ENCODE measurements around the gene DPEP3.
"Not testable (repeated sequence)": the region's sequence is repeated elsewhere in the genome, so short reads cannot be mapped to it uniquely, and the experiment has no call there.

Gene DPEP3

DNA sequence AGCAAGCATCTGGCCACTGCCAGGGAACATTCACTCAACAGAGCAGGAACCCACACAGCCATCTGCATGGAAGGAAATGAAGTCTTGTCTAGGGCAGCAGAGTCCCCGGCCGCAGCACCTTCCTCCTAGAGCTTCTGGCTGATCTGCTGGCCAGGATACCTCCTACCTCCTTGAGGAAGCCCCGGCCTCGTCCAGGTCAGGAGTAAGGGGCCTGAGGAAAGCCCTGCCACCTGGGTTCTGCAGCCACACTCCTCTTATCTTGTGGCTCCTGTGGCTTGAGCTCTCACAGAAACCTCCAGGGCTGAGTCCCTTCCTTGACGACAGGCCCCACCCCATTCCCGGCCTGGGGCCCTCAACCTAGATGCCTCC, 13.7 kb upstream of the DPEP3 start:
- DNase-seq (ENCODE audit: low read depth, low spot score): not testable (repeated sequence)

DNA sequence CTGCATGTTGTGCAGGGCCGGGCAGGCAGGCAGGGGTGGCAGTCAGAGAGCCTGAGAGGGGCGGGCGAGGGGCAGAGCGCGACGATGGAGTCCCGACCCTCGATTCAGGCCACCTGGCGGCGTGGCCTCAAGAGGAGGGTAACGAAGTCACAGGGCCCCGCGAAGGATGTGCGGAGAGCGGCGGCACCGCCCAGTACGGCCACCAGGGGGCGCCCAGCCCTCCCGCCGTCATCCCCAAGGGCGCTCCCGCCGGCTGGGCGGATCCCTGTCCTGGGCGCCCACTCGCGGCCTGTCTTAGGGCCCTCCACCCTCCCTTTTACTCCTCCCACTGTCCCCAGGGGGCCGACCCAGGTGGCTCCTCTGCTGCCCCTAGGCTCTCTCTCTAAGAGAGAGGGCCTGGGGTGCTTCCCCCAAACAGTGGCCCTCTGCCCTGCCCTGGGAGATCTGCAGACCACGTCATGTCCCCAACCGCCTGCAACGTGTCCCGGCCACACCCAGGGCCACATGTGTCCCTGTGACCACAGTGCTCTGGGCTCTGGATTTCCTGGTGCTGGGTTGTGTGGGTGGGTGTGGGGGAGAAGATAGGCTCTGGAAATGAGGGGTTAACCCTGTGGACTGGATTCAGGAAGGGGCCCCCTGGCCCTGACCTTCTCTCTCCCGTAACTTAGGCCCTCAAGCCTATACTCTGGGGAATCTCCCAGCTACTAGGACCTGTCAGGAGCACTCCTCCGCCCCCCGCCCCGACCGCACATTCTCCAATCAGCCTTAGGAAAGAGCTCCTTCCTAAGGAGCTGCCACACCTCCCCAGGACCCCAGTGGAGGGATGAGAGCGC, 13.1 kb upstream of the DPEP3 start:
- peak; percentile 61 for DNase-seq (ENCODE audit: low read depth, low spot score)

GRCh38 chr16:67992661-67993206, 12.4 kb upstream of the DPEP3 start:
- DNase-seq (ENCODE audit: low read depth, low spot score): no peak

DNA sequence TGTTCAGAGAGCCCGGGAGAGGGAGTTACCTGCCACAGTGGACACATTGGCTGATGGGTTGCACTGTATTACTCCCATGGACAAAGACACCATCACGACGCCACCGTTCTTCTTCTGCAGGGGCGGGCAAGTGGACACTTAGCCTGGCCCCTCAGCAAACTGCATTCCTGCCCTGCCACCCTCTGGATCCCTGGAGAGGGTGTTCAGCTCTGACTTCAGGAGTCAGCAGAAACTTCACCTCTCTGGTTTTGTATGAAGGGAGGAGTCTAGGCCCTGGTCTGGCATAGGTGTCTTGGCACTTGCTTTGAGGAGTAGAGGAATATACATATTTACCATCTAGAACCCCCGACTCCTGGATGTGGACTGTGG, 9.7 kb upstream of the DPEP3 start:
- no peak for DNase-seq (ENCODE audit: low read depth, low spot score)

- no peak for DNase-seq (ENCODE audit: low read depth, low spot score)
Measured at GRCh38 chr16:67989322-67990017, 9.2 kb upstream of the DPEP3 start.

DNA sequence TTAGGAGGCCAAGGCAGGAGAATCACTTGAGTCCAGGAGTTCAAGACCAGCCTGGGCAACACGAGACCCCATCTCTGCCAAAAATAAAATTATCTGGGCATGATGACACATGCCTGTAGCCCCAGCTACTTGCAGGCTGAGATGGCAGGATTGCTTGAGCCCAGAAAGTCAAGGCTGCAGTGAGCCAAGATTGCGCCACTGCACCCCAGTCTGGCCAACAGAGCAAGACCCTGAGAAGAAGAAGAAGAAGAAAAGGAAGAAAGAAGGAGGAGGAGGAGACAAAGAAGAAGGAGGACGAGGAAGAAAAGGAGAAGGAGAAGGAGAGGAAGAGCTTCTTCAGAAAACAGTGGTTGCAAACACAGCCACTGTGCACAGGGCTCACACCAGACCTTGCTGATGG, 8.4 kb upstream of the DPEP3 start:
- no peak for DNase-seq (ENCODE audit: low read depth, low spot score)

DNA sequence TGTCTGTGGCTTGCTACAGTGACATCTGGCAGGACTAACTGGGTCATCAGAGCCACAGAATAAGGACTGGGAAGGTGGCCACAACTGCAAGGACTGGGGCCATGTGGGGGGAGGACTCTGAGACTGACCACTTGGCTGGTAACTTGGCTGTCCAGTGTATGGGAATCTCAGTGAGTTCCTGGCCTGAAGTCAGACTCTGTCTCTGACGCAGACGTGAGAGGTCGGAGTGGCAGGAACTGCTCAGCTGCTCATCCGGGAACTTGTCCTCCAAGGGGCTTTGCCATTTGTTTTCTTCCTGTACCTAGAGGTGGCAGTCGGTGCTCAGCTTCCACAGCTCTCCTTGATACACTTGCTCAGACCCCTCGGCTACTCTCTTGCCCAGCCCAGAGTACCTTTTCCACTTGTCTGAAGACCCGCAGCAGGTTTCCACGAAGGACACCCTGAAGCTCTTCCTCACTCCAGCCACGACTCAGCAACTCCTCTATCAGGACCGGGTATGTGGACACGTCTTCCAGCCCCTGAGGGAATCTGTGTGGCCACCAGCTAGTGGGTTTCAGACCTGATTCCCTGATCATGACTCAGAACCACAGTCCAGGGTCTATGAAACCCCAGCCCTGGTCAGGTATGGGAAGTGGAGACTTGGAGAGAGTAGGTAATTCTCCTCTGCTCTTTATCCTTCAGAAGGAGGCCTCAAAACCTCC, 7.3 kb upstream of the DPEP3 start:
- DNase-seq (ENCODE audit: low read depth, low spot score): no peak

- no peak for DNase-seq (ENCODE audit: low read depth, low spot score)
Measured at GRCh38 chr16:67986949-67987348, 6.7 kb upstream of the DPEP3 start.

DNA sequence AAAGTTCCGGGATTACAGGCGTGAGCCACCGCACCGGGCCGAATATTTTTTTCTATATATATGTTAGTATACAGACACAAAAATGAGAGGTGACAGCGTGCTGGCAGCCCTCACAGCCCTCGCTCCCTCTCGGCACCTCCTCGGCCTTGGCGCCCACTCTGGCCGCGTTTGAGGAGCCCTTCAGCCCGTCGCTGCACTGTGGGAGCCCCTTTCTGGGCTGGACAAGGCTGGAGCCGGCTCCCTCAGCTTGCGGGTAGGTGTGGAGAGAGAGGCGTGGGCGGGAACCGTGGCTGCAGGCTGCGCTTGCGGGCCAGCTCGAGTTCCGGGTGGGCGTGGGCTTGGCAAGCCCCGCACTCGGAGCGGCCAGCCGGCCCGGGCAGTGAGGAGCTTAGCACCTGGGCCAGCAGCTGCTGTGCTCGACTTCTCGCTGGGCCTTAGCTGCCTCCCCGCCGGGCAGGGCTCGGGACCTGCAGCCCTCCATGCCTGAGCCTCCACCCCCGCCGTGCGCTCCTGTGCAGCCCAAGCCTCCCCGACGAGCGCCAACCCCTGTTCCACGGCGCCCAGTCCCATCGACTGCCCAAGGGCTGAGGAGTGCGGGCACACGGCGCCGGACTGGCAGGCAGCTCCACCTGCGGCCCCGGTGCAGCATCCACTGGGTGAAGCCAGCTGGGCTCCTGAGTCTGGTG, 1.9 kb upstream of the DPEP3 start:
- DNase-seq (ENCODE audit: low read depth, low spot score): no peak

GRCh38 chr16:67977469-67978227, 2.7 kb downstream of the DPEP3 start:
- DNase-seq (ENCODE audit: low read depth, low spot score): no peak

GRCh38 chr16:67977005-67977404, 3.3 kb downstream of the DPEP3 start:
- DNase-seq (ENCODE audit: low read depth, low spot score): no peak

DNA sequence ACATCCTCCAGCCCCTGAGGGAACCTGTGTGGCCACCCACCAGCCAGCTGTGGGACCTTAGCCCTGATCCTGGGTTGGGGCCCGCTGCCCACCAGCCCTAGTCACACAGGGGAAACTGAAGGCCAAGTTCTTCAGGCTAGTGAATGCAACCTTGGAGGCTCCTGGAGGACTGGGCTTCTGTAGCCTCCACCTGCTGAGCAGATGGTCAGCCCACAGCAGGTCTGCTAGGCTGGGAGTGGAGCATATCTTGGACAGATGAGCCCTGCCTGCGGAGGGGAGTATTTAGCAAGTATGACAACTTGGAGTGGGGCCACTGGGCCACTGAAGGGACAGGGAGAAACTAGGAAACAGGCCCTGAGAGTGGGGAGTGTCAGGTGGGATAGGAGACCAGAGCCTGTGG, 4.1 kb downstream of the DPEP3 start:
- DNase-seq (ENCODE audit: low read depth, low spot score): no peak

- no peak for DNase-seq (ENCODE audit: low read depth, low spot score)
Measured at GRCh38 chr16:67975321-67976105, 4.8 kb downstream of the DPEP3 start.

DNA sequence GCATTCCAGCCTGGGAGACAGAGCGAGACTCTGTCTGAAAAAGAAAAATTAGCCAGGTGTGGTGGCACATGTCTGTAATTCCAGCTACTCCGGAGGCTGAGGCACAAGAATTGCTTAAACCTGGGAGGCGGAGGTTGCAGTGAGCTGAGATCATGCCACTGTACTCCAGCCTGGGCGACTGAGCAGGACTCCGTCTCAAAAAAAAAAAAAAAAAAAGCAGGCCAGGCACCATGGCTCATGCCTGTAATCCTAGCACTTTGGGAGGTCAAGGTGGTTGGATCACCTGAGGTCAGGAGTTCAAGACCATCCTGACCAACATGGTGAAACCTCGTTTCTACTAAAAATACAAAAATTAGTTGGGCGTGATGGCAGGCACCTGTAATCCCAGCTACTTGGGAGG, 8.0 kb downstream of the DPEP3 start:
- not testable (repeated sequence) for DNase-seq (ENCODE audit: low read depth, low spot score)

DNA sequence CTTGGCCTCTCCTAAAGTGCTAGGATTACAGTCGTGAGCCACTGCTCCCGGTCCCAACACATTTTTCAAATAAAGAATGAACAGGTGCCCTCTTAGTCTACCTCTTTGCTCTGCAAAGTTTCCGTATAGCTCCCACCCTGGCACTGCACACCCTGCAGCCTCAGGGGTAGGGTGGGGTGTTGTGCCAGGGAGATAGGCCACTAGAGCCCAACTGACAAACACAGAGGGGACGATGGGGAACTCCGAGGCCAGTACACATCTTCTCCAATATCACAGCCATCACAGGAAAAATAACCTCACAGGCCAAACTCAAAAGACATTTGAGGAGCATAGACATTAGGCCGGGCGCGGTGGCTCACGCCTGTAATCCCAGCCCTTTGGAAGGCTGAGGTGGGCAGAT, 9.2 kb downstream of the DPEP3 start:
- no peak for DNase-seq (ENCODE audit: low read depth, low spot score)

- no peak for DNase-seq (ENCODE audit: low read depth, low spot score)
Measured at GRCh38 chr16:67969254-67970039, 10.9 kb downstream of the DPEP3 start.

- peak; percentile 72 for DNase-seq (ENCODE audit: low read depth, low spot score)
Measured at GRCh38 chr16:67968400-67969253, 11.7 kb downstream of the DPEP3 start, which contains the start of gene SLC12A4. SLC12A4 (minus strand) TSS chr16:67968637; CDS start chr16:67968553, 84 bp downstream.

- DNase-seq (ENCODE audit: low read depth, low spot score): no peak
Measured at GRCh38 chr16:67967958-67968399, 12.3 kb downstream of the DPEP3 start.
